Stimulated activated CD8-positive, alpha-beta memory T cell treated with anti-CD3 and anti-CD28 coated beads, Interleukin-4, amount 100 ng/mL, for 24 hours (primary cell): ENCODE data around the gene RAB3GAP2.
"Not testable (repeated sequence)": the region's sequence is repeated elsewhere in the genome, so short reads cannot be mapped to it uniquely, and the experiment has no call there.

ENCODE experiments used
- DNase-seq: peaks from one replicate; pipeline ENCODE4 v3.0.0-alpha.2; 2020; ENCODE audit warnings: low read depth

The RAB3GAP2 gene

DNA sequence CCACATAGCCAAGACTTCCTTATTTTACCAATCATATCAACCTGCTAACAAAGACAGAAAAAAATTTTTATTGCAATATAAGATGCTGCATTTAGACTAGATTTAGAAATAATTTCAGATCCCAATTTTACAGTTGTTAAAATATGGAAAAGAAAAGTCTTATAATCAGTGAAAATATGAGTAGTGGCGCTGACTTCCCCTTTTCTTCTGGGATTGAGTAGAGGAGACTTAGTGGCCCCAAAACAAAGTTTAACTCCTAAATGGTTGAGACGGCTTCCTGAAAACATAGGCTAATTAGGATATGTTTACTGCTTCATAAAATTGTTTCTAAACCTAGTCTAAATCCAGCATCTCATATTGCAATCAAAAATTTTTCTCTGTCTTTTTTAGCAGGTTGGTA, 68.4 kb downstream of the RAB3GAP2 start:
- no peak for DNase-seq

- no peak for DNase-seq
Observed at GRCh38 chr1:220198186-220199005, 73.9 kb downstream of the RAB3GAP2 start.

- no peak for DNase-seq
Observed at GRCh38 chr1:220195701-220196100, 76.6 kb downstream of the RAB3GAP2 start.

GRCh38 chr1:220189750-220190347, 82.4 kb downstream of the RAB3GAP2 start:
- DNase-seq: no peak

DNA sequence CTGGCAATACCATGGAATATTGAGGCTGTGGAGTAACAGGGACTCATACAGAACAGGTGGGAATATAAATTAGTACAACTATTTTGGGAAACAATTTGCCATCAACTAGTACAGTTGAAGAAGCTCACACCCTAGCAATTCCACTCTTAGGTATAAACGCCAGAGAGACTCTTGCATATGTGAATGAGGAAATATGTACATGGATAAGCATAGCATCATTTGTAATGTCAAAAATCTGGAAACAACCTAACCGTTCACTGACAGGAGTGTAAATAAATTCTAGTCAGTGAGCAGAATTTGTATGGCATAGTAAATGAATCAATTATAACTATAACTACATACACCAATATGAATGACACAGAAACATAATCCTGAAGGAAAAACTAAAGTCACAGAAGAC, 83.7 kb downstream of the RAB3GAP2 start:
- no peak for DNase-seq

GRCh38 chr1:220186752-220187151, 85.5 kb downstream of the RAB3GAP2 start:
- no peak for DNase-seq

DNA sequence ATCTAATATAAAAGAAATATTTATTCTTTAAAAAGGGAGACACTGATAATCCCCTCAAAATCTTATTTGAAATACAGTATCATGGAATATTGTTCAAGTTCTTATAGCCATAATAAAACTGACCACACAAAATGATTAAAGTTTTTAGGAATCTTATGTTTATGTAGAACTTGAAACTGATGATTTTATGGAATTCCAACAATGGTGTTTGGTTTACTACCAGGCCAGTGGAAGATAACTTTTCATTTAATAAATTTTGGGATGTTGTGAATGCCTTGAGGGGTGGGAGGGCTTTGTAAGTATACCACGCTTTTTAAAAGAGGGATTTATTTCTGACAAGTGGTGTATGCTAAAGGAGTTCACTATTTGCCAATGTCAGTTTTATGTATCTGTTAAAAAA, 87.7 kb downstream of the RAB3GAP2 start:
- DNase-seq: no peak

- DNase-seq: no peak
Observed at GRCh38 chr1:220182656-220183055, 89.6 kb downstream of the RAB3GAP2 start.

- no peak for DNase-seq
Observed at GRCh38 chr1:220182111-220182510, 90.1 kb downstream of the RAB3GAP2 start.

DNA sequence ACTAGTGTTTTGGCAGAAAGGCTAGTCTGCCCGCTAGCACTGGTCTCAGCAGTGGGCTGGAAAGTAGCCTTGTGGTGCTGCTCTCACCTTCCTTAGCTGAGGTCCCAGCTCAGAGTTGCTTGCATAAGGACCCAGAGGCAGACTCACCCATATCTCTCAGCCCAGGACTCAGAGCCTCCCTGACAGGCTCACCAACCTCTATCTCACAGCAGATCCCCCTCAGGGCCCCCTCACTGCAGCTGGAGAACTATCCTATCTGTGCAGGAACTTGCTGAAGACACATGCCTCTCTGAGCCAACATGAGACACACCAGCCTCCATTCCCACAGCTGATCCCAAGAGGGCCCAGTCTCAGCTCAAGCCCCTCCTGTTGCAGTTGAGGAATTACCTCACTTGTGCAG, 95.7 kb downstream of the RAB3GAP2 start:
- DNase-seq: no peak

GRCh38 chr1:220170836-220171526, 101.3 kb downstream of the RAB3GAP2 start:
- DNase-seq: no peak

DNA sequence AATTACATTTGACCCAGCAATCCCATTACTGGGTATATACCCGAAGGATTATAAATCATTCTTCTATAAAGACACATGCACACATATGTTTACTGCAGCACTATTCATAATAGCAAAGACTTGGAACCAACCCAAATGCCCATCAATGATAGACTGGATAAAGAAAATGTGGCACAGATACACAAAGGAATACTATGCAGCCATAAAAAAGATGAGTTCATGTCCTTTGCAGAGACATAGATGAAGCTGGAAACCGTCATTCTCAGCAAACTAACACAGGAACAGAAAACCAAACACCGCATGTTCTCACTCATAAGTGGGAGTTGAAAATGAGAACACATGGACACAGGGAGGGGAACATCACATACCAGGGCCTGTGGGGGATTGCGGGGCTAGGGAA, 102.4 kb downstream of the RAB3GAP2 start:
- not testable (repeated sequence) for DNase-seq

GRCh38 chr1:220166853-220167252, 105.4 kb downstream of the RAB3GAP2 start:
- DNase-seq: no peak

GRCh38 chr1:220164517-220164916, 107.7 kb downstream of the RAB3GAP2 start:
- no peak for DNase-seq

- DNase-seq: no peak
Observed at GRCh38 chr1:220164116-220164515, 108.1 kb downstream of the RAB3GAP2 start.

DNA sequence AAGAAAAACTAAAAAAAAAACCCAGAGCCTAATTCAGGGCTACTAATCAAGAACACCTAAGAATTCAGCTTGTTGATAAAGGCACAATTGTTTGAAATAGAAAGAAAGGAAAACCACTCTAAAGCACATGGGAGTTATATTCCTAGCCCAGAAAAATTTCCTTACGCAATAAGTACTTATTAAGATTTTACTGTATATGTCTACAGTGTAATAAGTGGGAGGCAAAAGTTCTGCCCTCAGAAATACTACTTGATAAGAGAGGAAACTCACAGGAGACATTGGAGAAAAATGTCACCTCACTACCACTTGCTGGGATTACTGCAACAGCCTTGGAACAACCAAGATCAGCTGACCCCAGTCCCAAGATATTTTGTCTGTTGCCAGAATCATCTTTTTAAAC, 112.2 kb downstream of the RAB3GAP2 start:
- DNase-seq: no peak

DNA sequence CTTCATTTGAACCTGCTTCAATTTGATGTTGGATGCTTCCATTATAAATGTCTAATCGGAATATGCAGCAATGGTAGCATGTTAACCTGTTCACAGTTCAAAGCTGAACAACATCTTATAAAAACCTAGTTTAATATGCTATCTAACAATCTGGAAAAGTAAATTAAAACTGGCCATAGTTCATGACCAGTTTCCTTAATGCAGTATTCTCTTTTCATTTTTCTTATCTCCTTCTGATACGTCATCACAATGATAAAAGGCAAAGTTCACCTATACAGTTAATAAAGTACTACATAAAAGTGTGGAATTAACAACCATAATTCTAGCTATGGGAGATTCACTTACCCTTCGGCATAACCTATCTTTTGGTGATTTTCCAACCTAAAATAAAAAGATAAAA, 113.2 kb downstream of the RAB3GAP2 start:
- DNase-seq: no peak

DNA sequence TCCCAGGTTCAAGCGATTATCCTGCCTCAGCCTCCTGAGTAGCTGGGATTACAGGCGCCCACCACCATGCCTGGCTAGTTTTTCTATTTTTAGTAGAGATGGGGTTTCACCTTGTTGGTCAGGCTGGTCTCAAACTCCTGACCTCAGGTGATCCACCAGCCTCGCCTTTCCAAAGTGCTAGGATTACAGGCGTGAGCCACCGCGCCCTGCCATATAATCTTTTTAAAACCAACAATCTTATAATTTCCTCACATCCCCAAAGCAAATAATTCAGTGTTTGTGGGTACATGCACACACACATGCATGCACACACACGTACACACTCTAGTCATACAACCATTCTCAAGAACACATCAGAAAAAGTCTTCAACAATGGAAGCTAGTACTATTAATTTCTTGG, 113.7 kb downstream of the RAB3GAP2 start:
- not testable (repeated sequence) for DNase-seq

GRCh38 chr1:220157738-220158137, 114.5 kb downstream of the RAB3GAP2 start:
- no peak for DNase-seq

- no peak for DNase-seq
Observed at GRCh38 chr1:220156620-220157146, 115.6 kb downstream of the RAB3GAP2 start.

- no peak for DNase-seq
Observed at GRCh38 chr1:220153147-220153546, 119.1 kb downstream of the RAB3GAP2 start.

GRCh38 chr1:220151454-220151853, 120.8 kb downstream of the RAB3GAP2 start:
- no peak for DNase-seq

- no peak for DNase-seq
Observed at GRCh38 chr1:220149742-220150141, 122.5 kb downstream of the RAB3GAP2 start.
